ENCODE results near the gene PCK2.
A peak's percentile ranks its signal among the peaks of the same experiment; 100 is the strongest.

Gene PCK2

DNA sequence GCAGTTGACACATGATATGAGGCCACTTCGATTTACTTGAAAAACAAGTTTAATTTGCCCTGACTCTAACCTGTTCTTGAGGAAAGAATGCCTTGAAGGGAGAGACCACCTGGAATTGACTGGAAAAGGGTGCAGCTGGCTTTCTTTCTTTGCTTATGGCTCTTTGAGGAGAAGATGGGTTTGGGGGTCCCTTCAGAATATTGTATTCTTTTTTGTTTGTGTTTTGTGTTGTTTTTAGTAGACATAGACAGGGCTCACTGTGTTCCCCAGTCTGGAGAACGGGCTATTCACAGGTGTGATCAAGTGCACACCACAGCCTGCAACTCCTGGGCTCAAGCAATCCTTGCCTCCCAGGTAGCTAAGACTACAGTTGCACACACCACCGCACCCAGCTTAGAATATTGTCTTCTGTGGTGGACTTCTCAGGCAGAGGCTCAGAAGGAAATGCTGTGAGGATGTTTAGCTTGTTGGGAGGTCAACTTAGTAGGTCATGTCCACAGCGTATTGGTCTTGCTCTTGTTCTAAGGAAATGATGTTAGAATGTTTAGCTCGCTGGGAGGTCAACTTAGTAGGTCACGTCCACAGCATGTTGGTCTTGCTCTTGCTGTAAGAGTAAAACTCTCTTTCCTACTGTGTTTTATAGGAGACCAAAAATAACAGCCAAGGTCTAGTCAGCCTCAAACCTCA is 22.2 kb downstream of the PCK2 start:
- no peak for DNase-seq (ENCODE audit: low spot score)

DNA sequence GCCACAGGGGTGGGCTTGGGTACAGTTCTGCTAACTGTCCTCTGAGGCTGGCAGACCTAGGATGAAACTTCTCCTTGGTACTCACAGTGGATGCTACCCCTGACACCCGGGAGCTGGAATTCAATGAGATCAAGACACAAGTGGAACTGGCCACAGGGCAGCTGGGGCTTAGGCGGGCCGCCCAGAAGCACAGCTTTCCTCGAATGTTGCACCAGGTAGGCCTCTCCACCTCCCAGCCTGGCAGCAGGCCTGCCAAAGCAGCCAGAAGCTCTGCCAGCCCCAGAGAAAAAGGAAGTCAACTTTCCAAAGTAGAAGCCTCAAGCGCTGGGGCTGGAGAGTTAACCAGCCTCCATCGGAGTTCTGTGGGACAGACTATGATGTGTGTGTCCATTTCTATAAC is 23.1 kb downstream of the PCK2 start:
- DNase-seq (ENCODE audit: low spot score), result no peak

- DNase-seq (ENCODE audit: low spot score), result no peak
These were observed 25.6 kb downstream of the PCK2 start for GRCh38 chr14:24119691-24120090.

DNA sequence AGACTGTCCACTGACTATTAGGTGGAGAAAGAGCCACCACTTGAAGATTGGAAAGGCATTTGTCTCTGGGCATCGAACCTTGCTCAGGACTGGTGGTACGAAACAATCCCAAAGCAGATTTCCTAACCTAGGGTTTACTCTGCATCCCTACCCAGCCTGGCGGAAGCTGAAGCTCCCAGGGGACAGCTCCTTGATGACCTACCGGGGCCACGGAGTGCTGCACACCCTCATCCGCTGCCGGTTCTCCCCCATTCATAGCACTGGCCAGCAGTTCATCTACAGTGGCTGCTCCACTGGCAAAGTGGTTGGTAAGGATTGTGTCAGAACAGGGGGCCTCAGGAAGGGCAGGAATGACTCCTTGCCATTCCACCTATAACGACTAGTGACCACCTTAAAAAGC is 27.1 kb downstream of the PCK2 start:
- no peak for DNase-seq (ENCODE audit: low spot score)

DNA sequence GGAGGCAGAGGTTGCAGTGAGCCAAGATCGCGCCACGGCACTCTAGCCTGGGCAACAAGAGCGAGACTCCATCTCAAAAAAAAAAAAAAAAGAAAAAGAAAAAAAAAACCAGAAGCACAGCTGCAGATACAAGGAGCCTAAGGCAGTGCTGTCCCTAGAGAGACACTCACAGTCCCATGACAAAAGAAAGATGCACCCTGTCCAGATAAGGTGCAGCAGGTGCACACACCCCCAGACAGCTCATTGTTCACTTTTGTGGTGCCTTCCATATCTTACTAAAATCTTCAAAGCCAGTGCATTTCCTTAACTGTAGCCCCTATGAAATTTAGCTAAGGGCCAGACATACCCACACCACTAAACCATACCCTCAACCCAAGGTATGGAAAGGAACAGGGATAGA is 28.3 kb downstream of the PCK2 start:
- DNase-seq (ENCODE audit: low spot score), result no peak

DNA sequence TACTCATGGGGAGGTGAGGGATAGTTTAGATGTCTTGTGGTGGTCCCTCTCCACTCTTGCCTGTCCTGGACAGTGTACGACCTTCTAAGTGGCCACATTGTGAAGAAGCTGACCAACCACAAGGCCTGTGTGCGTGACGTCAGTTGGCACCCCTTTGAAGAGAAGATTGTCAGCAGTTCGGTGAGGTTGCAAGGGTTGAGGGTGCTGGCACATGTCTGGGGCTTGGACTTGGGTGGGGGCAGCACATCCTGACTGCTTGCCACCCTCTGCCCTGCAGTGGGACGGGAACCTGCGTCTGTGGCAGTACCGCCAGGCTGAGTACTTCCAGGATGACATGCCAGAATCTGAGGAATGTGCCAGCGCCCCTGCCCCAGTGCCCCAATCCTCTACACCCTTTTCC is 28.8 kb downstream of the PCK2 start:
- no peak for DNase-seq (ENCODE audit: low spot score)

DNA sequence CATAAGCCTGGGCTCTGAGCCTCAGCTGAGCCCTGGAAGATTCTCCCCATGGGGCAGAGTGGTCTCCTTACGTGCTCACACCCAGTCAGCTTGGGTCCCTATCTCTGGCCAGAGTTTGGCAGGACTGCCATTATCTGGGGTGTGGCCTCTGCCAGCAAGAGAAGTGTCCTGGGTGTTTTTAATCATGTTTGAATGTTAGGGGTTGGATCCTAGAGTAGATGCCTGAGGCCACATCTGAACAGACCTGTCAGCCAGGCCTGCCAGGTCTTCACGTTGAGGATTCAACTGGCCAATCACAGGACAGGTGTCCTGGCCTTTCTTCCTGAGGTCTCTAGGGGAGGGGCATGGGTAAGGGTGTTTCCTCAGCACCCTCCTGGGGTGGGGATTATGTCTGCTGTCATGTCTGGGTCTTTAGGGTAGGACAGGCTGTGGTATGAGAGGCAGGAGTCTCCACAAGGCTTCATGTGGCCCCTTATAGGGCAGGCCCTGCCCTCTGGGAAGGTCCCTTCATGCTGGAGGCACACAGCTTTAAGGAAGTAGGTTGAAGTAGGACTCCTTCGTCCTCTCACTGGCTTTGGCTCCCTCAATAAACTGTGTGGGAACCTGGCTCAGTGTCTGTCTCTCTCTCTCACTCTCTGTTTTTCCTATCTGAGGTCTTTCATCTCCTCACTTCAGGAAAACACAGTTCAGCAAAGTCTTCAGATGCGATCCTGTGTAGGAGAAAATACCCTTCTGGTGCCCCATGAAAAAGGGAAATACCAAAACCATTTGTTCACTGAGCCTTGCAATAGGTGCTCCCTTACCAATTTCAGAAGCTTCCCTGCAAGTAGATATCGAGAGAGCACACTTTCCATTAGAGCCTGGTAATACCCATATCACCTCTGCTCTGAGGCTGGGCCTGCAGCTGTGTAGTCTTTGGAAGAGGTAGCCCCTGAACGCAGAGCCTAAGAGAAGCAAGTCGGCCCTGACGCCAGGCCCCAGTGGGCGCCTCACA is 29.6 kb downstream of the PCK2 start:
- DNase-seq (ENCODE audit: low spot score), result no peak

DNA sequence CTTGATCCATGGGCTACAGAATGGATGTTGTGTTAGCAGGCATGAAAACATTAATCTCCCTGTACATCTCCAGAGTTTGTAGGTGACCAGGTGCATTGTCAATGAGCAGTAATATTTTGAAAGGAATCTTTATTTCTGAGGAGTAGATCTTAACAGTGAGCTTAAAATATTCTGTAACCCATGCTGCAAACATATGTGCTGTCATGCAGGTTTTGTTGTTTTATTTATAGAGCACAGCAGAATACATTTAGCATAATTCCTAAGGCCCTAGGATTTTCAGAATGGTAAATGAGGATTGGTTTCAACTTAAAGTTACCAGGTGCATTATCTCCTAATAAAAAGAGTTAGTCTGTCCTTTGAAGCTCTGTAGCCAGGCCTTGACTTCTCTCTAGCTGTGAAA is 32.8 kb downstream of the PCK2 start:
- DNase-seq (ENCODE audit: low spot score), result no peak

GRCh38 chr14:24127673-24128072 is 33.6 kb downstream of the PCK2 start:
- no peak for DNase-seq (ENCODE audit: low spot score)

- no peak for DNase-seq (ENCODE audit: low spot score)
These were observed 35.4 kb downstream of the PCK2 start for GRCh38 chr14:24129410-24129998.

- no peak for DNase-seq (ENCODE audit: low spot score)
These were observed 36.2 kb downstream of the PCK2 start, which contains the start of gene FITM1 for GRCh38 chr14:24130380-24130716. Gene FITM1, plus strand, starts transcription at chr14:24130659. Its CDS starts 905 bp downstream, at chr14:24131564.

DNA sequence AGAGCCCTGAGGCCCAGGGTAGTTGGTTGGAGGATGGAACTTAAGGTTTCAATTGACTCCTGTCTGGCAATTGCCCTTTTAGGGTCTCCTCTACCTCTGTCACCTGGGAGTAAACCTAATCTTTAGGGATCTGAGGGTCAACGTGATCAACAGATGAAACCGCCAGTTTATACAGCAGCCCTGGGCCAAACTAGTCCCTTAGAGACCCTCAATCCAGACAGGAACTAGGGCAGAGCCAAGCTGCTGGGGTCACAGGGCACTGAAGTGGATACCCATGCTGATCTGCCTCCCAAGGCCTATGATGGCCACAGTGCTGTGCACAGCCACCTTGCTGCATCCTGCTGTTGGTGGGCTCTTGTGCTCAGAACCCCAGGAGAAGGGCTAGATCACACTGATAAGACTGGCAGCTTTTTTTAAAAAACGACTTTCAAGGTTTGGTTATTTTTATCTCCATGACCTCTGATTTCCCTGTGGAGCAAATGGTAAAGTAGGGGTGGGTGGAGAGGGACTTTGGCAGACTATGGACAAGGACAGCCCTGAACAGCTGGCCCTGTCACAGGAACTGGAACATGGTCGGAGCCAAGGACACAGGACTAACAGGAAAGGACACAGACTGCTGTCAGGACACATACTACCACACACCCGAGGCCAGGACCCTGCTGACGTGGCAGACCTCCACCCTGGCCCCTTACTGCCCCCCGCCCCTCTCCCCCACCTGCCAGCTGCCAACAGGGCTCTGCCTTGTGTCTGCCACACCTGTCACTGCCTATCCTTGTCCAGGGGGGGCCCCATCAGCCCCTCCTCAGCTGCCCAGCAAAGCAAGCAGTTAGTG is 36.8 kb downstream of the PCK2 start:
- no peak for DNase-seq (ENCODE audit: low spot score)

DNA sequence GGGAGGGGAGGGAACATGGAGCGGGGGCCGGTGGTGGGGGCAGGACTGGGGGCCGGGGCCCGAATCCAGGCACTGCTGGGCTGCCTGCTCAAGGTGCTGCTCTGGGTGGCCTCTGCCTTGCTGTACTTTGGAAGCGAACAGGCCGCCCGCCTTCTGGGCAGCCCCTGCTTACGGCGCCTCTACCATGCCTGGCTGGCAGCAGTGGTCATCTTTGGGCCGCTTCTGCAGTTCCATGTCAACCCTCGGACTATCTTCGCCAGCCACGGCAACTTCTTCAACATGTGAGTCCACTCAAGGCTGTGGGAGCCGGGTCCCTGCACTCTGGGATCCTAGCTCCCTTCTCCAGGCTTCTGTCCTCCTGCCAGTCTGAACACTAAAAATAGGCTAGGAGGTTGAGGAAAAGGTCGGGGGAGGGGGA is 37.4 kb downstream of the PCK2 start:
- no peak for DNase-seq (ENCODE audit: low spot score)

DNA sequence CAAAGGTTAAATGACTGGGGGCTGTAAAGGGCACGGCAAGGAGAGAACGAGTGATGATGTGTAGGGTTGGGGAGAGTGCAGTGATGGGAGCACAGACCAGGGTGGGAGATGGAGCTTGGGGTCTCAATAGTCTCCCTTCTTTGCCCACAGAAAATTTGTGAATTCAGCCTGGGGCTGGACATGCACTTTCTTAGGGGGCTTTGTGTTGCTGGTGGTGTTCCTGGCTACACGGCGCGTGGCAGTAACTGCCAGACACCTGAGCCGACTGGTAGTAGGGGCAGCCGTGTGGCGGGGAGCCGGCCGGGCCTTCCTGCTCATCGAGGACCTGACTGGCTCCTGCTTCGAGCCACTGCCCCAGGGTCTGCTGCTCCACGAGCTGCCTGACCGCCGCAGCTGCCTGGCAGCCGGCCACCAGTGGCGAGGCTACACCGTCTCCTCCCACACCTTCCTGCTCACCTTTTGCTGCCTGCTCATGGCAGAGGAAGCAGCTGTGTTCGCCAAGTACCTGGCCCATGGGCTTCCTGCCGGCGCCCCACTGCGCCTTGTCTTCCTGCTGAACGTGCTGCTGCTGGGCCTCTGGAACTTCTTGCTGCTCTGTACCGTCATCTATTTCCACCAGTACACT is 38.1 kb downstream of the PCK2 start:
- no peak for DNase-seq (ENCODE audit: low spot score)

DNA sequence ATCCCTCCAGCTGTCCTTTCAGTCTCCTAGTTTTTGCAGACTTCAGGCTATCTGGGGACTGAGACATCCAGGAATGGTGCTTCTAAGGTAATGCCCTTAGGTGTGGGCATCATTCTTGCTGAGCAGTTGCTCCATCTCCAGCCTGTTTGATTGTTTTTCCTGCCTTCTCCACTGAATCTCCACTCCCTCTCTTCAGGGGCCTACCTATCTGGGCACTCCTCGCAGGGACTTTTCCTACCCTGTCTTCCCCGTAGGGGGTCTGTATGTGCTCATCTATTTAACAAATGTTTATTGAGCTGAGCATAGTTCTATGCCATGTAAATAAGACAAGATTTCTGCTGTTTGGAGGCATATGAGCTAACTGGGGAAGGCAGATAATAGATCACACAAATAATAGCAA is 38.9 kb downstream of the PCK2 start:
- DNase-seq (ENCODE audit: low spot score), result no peak

DNA sequence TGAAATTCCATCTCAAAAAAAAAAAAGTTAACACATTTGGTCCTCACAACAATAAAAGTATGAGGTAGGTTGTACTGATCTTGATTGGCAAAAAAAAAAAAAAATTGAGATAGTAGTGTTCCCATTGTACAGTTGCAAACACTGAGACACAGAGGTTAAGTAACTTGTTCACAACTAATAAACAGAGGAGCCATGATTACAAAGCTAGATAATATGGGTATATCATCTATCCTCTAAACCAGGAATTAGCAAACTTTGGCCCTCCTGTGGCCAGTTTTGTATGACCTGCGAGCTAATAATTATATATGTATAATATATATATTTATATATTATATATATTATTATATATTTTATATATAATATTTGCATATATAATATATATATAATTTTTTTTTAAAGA is 39.6 kb downstream of the PCK2 start:
- DNase-seq (ENCODE audit: low spot score), result no peak

DNA sequence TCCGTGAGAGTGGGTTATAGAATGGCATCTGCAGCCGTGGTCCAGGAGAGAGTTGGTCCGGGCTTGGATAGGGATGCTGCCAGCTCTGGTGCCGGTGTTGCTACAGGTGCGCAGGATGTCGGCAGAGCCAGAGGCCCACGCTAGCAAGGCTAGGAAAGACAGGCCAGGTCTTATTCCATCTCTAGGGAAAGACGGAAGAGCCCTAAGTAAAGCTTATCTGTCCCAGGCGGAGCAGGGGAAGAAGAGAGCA is 41.4 kb downstream of the PCK2 start:
- DNase-seq (ENCODE audit: low spot score), result no peak

GRCh38 chr14:24135834-24136683 is 41.9 kb downstream of the PCK2 start, which contains the start of gene PSME1:
Gene PSME1, plus strand, starts transcription at chr14:24136194. Its CDS starts 69 bp downstream, at chr14:24136263.
- peak; percentile 91 for DNase-seq (ENCODE audit: low spot score)

GRCh38 chr14:24136684-24137528 is 42.8 kb downstream of the PCK2 start:
- DNase-seq (ENCODE audit: low spot score), result no peak
